ENCODE measurements around the gene SH3BP5L.
A peak's percentile ranks its signal among the peaks of the same experiment; 100 is the strongest.

The SH3BP5L gene

DNA sequence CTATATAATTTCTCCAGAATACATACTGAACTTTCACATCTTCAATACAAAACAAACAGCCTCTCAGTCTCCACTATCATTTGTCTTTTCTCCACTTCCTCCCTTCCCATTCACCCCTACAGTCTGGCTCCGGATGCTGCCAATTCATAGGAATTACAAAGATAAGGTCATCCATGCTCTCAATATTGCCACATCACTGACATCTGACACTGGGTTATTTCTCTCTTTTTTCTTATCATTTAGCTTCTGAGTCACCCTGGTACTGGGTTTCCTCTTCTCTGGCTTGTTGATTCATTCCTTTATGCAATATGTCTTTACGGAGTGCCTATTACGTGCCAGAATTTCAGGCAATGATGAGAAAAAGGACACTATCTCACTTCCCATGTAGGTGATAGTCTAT lies 3.1 kb upstream of the SH3BP5L start:
- H3K4me3 ChIP-seq (ENCODE audit: low read length), result no peak overlapping the region
- TF ChIP-seq, protein P1, sequence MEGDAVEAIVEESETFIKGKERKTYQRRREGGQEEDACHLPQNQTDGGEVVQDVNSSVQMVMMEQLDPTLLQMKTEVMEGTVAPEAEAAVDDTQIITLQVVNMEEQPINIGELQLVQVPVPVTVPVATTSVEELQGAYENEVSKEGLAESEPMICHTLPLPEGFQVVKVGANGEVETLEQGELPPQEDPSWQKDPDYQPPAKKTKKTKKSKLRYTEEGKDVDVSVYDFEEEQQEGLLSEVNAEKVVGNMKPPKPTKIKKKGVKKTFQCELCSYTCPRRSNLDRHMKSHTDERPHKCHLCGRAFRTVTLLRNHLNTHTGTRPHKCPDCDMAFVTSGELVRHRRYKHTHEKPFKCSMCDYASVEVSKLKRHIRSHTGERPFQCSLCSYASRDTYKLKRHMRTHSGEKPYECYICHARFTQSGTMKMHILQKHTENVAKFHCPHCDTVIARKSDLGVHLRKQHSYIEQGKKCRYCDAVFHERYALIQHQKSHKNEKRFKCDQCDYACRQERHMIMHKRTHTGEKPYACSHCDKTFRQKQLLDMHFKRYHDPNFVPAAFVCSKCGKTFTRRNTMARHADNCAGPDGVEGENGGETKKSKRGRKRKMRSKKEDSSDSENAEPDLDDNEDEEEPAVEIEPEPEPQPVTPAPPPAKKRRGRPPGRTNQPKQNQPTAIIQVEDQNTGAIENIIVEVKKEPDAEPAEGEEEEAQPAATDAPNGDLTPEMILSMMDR (conservative IDR thresholded peaks at IDR 0.05; ENCODE audit: low read length), result no peak
- peak; percentile 47 for DNase-seq (ENCODE audit: low read depth)

GRCh38 chr1:248825573-248825908 lies 174 bp downstream of the SH3BP5L start:
- peak overlapping the region; percentile 79 for H3K4me3 ChIP-seq (ENCODE audit: low read length)
- DNase-seq (ENCODE audit: low read depth), result no peak
- TF ChIP-seq, protein P1 (conservative IDR thresholded peaks at IDR 0.05; ENCODE audit: low read length), result no peak

DNA sequence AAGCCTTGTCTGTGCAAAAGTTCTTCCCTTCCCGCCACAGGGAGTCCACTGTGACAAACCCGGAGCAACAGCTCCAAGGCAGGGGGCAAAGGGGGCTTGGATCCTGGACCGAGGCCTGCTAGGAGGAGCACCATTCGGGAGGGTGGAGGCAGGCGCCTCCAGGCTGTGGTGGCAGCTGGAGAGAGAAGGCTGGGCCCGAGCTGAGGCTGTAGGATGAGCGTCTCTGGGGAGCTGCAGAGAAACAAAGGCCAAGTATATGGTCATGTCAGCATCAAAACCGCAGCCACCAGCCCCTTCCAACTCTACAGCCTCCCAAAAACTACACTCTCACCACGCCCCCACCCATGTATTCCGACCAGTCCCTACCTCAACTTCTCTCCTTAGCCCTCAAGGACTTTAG lies 579 bp downstream of the SH3BP5L start:
- TF ChIP-seq, protein P1 (conservative IDR thresholded peaks at IDR 0.05; ENCODE audit: low read length), result no peak
- DNase-seq (ENCODE audit: low read depth), result peak; percentile 44
- peak overlapping the region; percentile 79 for H3K4me3 ChIP-seq (ENCODE audit: low read length)

GRCh38 chr1:248824701-248825100 lies 1.0 kb downstream of the SH3BP5L start:
- TF ChIP-seq, protein P1 (conservative IDR thresholded peaks at IDR 0.05; ENCODE audit: low read length), result no peak
- H3K4me3 ChIP-seq (ENCODE audit: low read length), result peak overlapping the region; percentile 79
- DNase-seq (ENCODE audit: low read depth), result no peak

DNA sequence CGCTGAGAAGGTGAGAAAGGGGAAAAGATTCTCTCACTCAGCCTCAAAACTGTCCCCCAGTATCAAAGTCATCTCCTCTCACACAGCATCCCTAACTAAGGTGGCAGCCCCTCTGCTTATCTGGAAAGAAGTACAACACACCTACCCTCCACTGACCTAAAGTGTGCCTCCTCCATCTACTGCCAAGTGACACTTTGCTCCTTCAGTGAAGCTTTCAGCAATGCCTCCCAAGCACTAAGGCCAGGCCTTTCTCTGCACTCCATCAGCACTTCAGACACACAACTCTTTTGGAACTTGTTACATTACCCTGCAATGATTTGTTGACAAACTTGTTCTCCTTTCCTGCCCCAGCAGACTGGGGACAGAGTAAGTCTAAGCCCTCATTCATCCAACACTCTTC lies 1.4 kb downstream of the SH3BP5L start:
- H3K4me3 ChIP-seq (ENCODE audit: low read length), result peak overlapping the region; percentile 79
- TF ChIP-seq, protein P1 (conservative IDR thresholded peaks at IDR 0.05; ENCODE audit: low read length), result no peak
- DNase-seq (ENCODE audit: low read depth), result no peak

- TF ChIP-seq, protein P1 (conservative IDR thresholded peaks at IDR 0.05; ENCODE audit: low read length), result no peak
- peak; percentile 97 for DNase-seq (ENCODE audit: low read depth)
- peak overlapping the region; percentile 79 for H3K4me3 ChIP-seq (ENCODE audit: low read length)
Measured at GRCh38 chr1:248823517-248824001, 2.2 kb downstream of the SH3BP5L start.

DNA sequence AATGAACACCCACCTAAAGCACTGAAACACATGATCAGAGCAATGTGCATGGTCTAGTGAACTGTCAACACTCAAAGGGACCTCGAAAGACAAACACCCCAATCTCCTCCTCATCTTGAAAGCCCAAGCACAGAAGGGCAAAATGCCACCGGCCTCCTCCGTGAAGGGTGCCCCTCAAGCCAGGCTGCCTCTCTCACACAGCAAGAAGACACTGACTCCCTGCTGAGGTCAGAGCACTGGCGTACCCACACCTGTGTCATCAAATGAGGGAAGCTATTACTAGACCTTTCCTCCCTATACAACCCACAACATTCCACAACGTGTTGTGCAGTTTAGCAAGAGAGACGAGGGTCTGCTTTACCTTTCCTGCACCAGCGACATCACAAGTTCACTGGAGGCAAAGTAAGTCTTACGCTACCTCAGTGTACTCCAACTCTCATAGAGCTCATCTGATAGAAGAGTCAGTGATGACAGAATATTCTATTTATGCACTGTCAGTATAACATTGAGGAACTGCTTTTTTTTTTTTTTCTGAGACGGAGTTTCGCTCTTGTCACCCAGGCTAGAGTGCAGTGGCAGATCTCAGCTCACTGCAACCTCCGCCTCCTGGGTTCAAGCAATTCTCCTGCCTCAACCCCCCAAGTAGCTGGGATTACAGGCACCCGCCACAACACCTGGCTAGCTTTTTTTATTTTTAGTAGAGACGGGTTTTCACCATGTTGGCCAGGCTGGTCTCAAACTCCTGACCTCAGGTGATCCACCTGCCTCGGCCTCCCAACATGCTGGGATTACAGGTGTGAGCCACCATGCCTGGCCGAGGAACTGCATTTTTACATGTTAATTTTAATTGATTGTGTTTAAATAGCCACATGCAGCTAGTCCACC lies 3.3 kb downstream of the SH3BP5L start:
- DNase-seq (ENCODE audit: low read depth), result no peak
- H3K4me3 ChIP-seq (ENCODE audit: low read length), result peak overlapping the region; percentile 43
- TF ChIP-seq, protein P1 (conservative IDR thresholded peaks at IDR 0.05; ENCODE audit: low read length), result no peak

Measured in AG10803 (cell line).